Urinary bladder (tissue), 4 donors: ENCODE results near the gene GSG1L. TPM values are rescaled to one million over a fixed set of nuclear protein-coding genes. Genes with fewer than 3 reads are reported as not detected.
"Not testable (repeated sequence)": the region's sequence is repeated elsewhere in the genome, so short reads cannot be mapped to it uniquely, and the experiment has no call there.

ENCODE experiments used
- DNase-seq: peaks from one replicate; pipeline ENCODE4 v3.0.0-alpha.2; 2015; ENCODE audit errors: extremely low spot score
- H3K27ac ChIP-seq: one replicate; pipeline ENCODE4 v1.5.1; 2013; ENCODE audit warnings: low read depth, mild to moderate bottlenecking, moderate library complexity
- H3K36me3 ChIP-seq: one replicate; pipeline ENCODE4 v1.6.1; 2013; ENCODE audit warnings: mild to moderate bottlenecking, moderate library complexity; ENCODE audit not compliant: insufficient read depth
- H3K4me1 ChIP-seq: one replicate; pipeline ENCODE4 v1.6.1; 2013; ENCODE audit warnings: mild to moderate bottlenecking, moderate library complexity; ENCODE audit not compliant: insufficient read depth
- H3K4me3 ChIP-seq: one replicate; pipeline ENCODE4 v1.5.1; 2013; ENCODE audit warnings: low read depth, low read length
- WGBS: extraction: QIAGEN DNeasy Blood & Tissue Kit; methylation state at CpG from one replicate; pipeline ENCODE4 v1.1.7; 2013; 5-methylcytosine and 5-hydroxymethylcytosine counted together
- polyA plus RNA-seq: library from polyadenylated mRNA; stranded (reverse); fragments of 200-250 nt; gene quantifications from one replicate; pipeline ENCODE4 v1.2.3, GENCODE V29; 2013
- total RNA-seq: library from RNA; depleted of rRNA; stranded (reverse); fragments of >200 nt; gene quantifications from one replicate; pipeline ENCODE4 v1.2.3, GENCODE V29; 2014
- donor health status: healthy with polysubstance abuse.
- donor health status: healthy.

Gene GSG1L
- total and polyA plus RNA-seq, 2 donors, result 0.53 to 1.7 TPM

- Histone ChIP-seq H3K4me1 (no peaks in the 10 kb centered on the region), H3K36me3 (no peaks in the 10 kb centered on the region), H3K27ac (no peak overlapping the region), H3K4me3 (no peak overlapping the region)
- WGBS, result 86% methylated on average over 5 of the region's 5 CpGs
- DNase-seq, result no peak
Observed at GRCh38 chr16:27985981-27986380, 77.5 kb downstream of the GSG1L start.

GRCh38 chr16:27984121-27984520 lies 79.4 kb downstream of the GSG1L start:
- H3K4me3 ChIP-seq, result no peak overlapping the region
- no peak for DNase-seq
- H3K27ac ChIP-seq, result no peak overlapping the region
- 89% methylated on average over 7 of the region's 7 CpGs for WGBS
- H3K4me1 ChIP-seq, result no peaks in the 10 kb centered on the region
- H3K36me3 ChIP-seq, result no peaks in the 10 kb centered on the region

DNA sequence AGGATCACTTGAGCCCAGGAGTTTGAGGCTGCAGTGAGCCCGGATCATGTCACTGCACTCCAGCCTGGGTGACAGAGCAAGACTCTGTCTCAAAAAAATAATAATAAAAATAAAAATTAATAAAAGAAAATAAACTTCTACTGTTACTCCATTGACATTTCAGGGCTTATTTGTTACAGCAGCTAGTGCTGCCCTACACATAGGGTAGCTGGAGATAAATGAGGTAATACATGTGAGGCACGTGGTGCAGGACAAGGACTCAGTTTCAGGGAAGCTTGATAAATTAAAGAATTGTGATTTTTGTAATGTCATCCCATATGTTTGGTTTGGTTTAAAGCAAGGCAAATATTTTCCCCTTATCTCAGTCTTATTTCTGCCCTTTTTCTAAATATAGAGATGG lies 80.3 kb downstream of the GSG1L start:
- Histone ChIP-seq H3K4me3 (no peak overlapping the region), H3K36me3 (no peaks in the 10 kb centered on the region), H3K4me1 (no peaks in the 10 kb centered on the region), H3K27ac (no peak overlapping the region)
- no peak for DNase-seq
- WGBS, result 77% methylated on average over 2 of the region's 2 CpGs

DNA sequence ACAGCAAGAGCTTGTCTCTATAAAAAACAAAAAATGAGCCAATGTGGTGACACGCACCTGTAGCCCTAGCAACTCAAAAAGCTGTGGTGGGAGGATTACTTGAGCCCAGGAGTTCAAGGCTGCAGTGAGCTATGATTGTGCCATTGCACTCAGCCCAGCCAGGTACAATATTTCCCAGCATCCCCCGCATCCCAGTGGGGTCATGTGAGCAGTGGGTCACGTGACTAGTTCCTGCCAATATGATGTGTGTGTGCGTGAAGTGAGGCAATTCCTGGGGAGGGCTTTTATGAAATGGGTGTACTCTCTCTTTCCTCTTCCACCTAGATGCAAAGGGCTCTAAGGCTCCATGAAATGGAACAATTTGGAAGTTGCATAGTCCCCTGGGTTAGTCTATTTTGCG lies 81.3 kb downstream of the GSG1L start:
- H3K4me1 ChIP-seq, result no peaks in the 10 kb centered on the region
- no peak for DNase-seq
- WGBS, result 89% methylated on average over 5 of the region's 5 CpGs

DNA sequence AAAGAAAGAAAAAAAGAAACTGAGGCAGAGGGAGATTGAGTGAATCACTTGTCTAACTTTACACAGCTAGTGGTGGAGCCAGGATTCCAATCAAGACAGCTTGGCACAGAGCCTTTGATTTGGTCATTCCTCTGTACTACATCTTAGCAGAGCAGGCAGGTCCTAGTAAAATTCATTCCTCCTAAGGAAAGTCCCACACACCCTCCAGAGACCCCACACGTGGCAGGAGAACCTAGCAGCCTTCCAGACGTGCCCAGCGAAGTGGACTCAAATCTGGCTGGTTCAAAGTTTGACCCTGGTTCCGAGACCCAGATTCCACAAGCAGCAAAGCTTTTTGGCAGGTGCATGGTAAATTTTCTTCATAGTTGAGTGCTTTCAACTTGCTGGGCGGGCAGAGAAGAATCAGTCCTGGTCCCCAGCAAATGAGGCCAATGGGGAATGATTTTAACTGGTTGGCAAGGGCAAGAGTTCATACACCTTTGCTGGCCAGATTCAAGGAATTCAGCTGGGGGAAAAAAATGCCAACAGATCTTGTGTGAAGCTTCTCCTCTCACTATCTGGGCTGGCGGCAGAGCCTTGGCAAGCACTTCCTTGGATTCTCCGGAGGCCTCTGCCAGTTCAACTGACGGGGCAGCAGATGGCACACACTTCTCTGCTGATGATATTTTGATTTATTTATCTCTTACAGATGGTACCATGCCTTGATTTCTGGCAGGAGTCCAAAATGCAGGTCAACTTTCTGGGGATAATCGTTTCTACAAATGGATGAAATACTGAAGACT lies 82.4 kb downstream of the GSG1L start:
- WGBS, result 45% methylated on average over 9 of the region's 9 CpGs
- no peak overlapping the region for H3K27ac ChIP-seq

More for the DNA sequence above, 81.3 kb downstream of the GSG1L start:
- Histone ChIP-seq H3K36me3 (no peaks in the 10 kb centered on the region), H3K4me3 (no peak overlapping the region), H3K27ac (no peak overlapping the region)

GRCh38 chr16:27980076-27980775 lies 83.3 kb downstream of the GSG1L start:
- no peaks in the 10 kb centered on the region for H3K4me1 ChIP-seq
- no peak overlapping the region for H3K27ac ChIP-seq
- no peak for DNase-seq
- 68% methylated on average over 11 of the region's 11 CpGs for WGBS
- no peaks in the 10 kb centered on the region for H3K36me3 ChIP-seq
- H3K4me3 ChIP-seq, result no peak overlapping the region

More for the DNA sequence above, 82.4 kb downstream of the GSG1L start:
- DNase-seq, result no peak
- H3K36me3 ChIP-seq, result no peaks in the 10 kb centered on the region
- H3K4me1 ChIP-seq, result no peaks in the 10 kb centered on the region
- no peak overlapping the region for H3K4me3 ChIP-seq

GRCh38 chr16:27979668-27980067 lies 83.8 kb downstream of the GSG1L start:
- H3K36me3 ChIP-seq, DNase-seq, H3K4me3 ChIP-seq, H3K27ac ChIP-seq, H3K4me1 ChIP-seq: not testable (repeated sequence)
- WGBS, result 71% methylated on average over 3 of the region's 3 CpGs

GRCh38 chr16:27978876-27979275 lies 84.6 kb downstream of the GSG1L start:
- Histone ChIP-seq H3K27ac (no peak overlapping the region), H3K4me3 (no peak overlapping the region), H3K36me3 (no peaks in the 10 kb centered on the region), H3K4me1 (no peaks in the 10 kb centered on the region)
- no peak for DNase-seq
- WGBS, result 87% methylated on average over 4 of the region's 4 CpGs

DNA sequence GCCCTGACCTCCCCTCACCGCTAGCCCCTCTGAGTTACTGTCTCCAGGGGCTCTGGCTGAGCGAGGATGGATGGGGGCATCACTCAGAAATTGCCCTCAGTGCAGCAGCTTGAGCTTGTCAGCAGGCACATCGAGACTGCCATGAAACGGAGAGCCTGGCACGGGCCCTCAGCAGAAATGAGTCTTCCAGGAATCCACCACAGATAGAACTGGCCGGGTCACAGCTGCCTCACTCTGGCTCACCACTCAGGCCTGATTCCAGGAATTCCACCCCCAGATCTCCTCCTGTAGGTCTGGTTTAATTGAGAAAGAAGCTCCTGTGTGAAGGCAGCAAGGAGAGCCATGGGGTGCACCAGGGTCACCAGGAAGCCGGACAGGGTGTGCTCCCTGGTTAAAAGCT lies 85.5 kb downstream of the GSG1L start:
- 47% methylated on average over 7 of the region's 7 CpGs for WGBS
- no peak for DNase-seq
- H3K36me3 ChIP-seq, result no peaks in the 10 kb centered on the region

GRCh38 chr16:27976990-27977389 lies 86.5 kb downstream of the GSG1L start:
- Histone ChIP-seq H3K4me1 (no peaks in the 10 kb centered on the region), H3K36me3 (no peaks in the 10 kb centered on the region), H3K4me3 (no peak overlapping the region), H3K27ac (no peak overlapping the region)
- DNase-seq, result no peak
- WGBS, result 86% methylated on average over 9 of the region's 9 CpGs

More for the DNA sequence above, 85.5 kb downstream of the GSG1L start:
- H3K4me1 ChIP-seq, result no peaks in the 10 kb centered on the region
- H3K4me3 ChIP-seq, result no peak overlapping the region
- H3K27ac ChIP-seq, result no peak overlapping the region

GRCh38 chr16:27974896-27975540 lies 88.5 kb downstream of the GSG1L start:
- Histone ChIP-seq H3K36me3 (no peaks in the 10 kb centered on the region), H3K27ac (no peak overlapping the region), H3K4me1 (no peaks in the 10 kb centered on the region), H3K4me3 (no peak overlapping the region)
- 85% methylated on average over 11 of the region's 11 CpGs for WGBS
- DNase-seq, result no peak

GRCh38 chr16:27973678-27974077 lies 89.8 kb downstream of the GSG1L start:
- no peak overlapping the region for H3K4me3 ChIP-seq
- 69% methylated on average over 7 of the region's 7 CpGs for WGBS
- H3K36me3 ChIP-seq, result no peaks in the 10 kb centered on the region
- no peak for DNase-seq
- no peak overlapping the region for H3K27ac ChIP-seq
- no peaks in the 10 kb centered on the region for H3K4me1 ChIP-seq

DNA sequence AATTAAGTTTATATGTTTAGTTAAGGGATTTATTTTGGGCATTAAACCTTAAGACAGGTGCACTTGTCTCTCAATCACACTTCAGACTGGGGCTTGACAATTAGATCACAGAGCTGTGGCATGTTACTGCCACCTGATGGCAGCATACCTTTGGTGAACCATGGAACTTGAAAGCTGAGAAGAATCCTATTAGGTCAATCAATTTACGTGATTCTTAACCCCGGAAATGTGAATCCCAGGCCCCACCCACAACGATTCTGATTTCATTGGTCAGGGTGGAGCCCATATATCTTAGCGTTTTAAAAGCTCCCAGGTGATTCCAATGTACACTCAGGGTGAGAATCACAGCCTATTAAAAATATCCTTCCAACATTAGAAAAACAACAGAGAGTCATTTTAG lies 91.0 kb downstream of the GSG1L start:
- no peaks in the 10 kb centered on the region for H3K36me3 ChIP-seq

DNA sequence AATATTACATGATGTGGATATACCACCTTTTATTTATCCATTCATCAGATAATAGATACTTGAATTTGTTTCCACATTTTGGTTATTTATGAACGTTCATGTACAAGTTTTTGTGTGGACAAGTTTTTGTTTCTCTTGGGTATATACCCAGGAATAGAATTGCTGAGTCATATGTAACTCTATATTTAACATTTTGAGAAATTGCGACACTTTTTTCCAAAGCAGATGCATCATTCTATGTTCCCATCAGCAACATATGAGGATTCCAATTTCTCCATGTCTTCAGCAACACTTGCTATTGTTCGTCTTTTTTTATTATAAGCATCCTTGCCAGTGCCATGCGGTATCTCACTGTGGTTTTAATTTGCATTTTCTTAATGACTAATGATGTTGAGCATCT lies 93.9 kb downstream of the GSG1L start:
- 79% methylated on average over 4 of the region's 4 CpGs for WGBS
- no peak for DNase-seq
- no peak overlapping the region for H3K27ac ChIP-seq
- no peak overlapping the region for H3K4me3 ChIP-seq
- no peaks in the 10 kb centered on the region for H3K4me1 ChIP-seq
- H3K36me3 ChIP-seq, result no peaks in the 10 kb centered on the region

More for the DNA sequence above, 91.0 kb downstream of the GSG1L start:
- Histone ChIP-seq H3K4me1 (no peaks in the 10 kb centered on the region), H3K4me3 (no peak overlapping the region), H3K27ac (no peak overlapping the region)
- WGBS, result 2% methylated on average over 4 of the region's 4 CpGs
- no peak for DNase-seq
